Measurements from ENCODE around the gene PDE11A. TPM values are rescaled to one million over a fixed set of nuclear protein-coding genes. Genes with fewer than 3 reads are reported as not detected.

PDE11A gene
- total RNA-seq, 4 donors from 2014 or later: 0.12 TPM; not detected in 3

DNA sequence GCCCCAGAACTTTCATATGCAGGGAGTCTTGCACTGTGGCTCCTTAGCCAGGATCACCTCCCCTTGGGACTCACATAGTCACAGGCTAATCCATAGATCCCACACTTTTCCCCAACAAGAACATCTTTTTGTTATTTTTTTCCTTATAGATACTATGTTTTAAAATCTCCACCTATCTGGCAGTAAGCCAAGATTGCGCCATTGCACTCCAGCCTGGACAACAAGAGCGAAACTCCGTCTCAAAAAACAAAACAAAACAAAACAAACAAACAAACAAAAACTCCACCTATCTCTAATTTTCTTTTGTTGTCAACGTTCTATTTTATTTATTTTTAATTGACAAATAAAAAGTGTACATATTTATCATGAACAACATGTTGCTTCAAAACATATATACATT is 141.7 kb downstream of the PDE11A start:
- DNase-seq: no peak
- TF ChIP-seq, protein P1, sequence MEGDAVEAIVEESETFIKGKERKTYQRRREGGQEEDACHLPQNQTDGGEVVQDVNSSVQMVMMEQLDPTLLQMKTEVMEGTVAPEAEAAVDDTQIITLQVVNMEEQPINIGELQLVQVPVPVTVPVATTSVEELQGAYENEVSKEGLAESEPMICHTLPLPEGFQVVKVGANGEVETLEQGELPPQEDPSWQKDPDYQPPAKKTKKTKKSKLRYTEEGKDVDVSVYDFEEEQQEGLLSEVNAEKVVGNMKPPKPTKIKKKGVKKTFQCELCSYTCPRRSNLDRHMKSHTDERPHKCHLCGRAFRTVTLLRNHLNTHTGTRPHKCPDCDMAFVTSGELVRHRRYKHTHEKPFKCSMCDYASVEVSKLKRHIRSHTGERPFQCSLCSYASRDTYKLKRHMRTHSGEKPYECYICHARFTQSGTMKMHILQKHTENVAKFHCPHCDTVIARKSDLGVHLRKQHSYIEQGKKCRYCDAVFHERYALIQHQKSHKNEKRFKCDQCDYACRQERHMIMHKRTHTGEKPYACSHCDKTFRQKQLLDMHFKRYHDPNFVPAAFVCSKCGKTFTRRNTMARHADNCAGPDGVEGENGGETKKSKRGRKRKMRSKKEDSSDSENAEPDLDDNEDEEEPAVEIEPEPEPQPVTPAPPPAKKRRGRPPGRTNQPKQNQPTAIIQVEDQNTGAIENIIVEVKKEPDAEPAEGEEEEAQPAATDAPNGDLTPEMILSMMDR (IDR thresholded peaks at IDR 0.05): no peak
- no peak for TF ChIP-seq POLR2A (IDR thresholded peaks at IDR 0.05)
- intact Hi-C loops (cut with DNase I): no loop called here
- Histone ChIP-seq H3K4me3 (no peak overlapping the region), H3K4me1 (no peaks in the 10 kb centered on the region), H3K9me3 (no peaks in the 10 kb centered on the region), H3K27me3 (no peaks in the 10 kb centered on the region), H3K36me3 (no peaks in the 10 kb centered on the region), H3K27ac (no peak overlapping the region)
- WGBS, 2 donors: 72 to 73% methylated on average over 4 of the region's 4 CpGs

DNA sequence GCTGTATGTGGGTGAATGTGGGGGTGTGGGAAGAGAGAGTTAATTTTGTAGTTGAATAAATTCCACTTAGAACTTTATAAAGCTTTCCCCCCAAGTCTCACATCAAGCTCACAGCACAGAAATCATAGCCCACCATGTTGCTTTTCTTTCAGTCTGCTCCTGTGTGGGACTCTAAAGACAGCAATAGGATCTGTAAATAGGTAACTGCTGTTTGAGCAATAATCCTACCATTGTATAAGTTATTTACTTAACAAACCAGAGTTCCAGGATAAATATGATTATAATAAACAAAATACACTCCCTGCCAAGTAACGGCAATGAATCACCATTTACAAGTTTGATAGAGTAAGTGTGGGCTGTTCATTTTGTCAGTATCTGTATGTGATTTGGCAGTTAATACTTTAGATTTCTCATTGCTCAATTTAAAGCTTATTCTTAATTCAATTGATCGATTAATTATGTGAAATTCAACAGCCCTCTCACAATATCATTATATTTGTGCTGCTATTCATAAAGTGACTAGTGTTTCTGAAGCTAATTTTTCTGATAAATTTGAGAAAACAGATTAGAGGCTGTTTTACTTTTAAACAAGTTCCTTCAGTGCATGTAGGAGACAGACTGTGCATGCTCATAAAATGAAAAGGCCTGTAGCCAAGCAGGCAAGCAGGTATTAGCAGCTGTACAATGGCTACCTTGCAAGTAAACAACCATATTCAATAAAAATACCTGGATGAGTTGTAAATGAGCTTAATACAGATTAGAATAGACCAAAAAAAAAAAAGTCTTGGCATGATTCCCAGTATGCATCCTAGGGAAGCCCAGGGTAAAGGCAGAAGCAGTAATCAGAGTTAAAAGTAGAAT is 142.7 kb downstream of the PDE11A start:
- DNase-seq: no peak
- Histone ChIP-seq H3K36me3 (no peaks in the 10 kb centered on the region), H3K27me3 (no peaks in the 10 kb centered on the region), H3K4me1 (no peaks in the 10 kb centered on the region), H3K9me3 (no peaks in the 10 kb centered on the region), H3K4me3 (no peak overlapping the region), H3K27ac (no peak overlapping the region)
- no peak for TF ChIP-seq POLR2A (IDR thresholded peaks at IDR 0.05)
- TF ChIP-seq, protein P1 (IDR thresholded peaks at IDR 0.05): no peak
- WGBS, 2 donors: 31 to 52% methylated on average over 2 of the region's 2 CpGs
- intact Hi-C loops (cut with DNase I): no loop called here

DNA sequence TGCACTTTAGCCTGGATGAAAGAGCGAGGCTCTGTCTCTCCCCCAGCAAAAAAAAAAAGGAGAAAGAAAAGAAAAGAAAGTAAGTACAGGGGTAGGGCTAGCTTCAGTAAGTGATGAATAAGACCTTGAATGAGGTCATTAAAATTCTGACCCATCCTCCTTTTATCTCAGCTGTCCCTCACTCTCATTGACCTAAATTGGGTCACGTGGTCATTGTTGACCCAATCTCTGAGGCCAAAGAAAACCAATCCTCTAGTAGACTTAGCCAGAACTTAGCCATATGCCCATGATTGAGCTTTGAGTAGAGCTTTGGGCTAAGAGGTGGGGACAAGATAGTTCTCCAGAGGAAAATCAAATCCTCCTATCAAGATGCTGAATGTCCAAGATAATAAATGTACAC is 149.3 kb downstream of the PDE11A start:
- TF ChIP-seq, protein P1 (IDR thresholded peaks at IDR 0.05): no peak
- TF ChIP-seq POLR2A (IDR thresholded peaks at IDR 0.05): no peak
- intact Hi-C loops (cut with DNase I): no loop called here
- Histone ChIP-seq H3K4me1 (no peaks in the 10 kb centered on the region), H3K36me3 (no peaks in the 10 kb centered on the region), H3K27me3 (no peaks in the 10 kb centered on the region), H3K9me3 (no peaks in the 10 kb centered on the region), H3K4me3 (no peak overlapping the region), H3K27ac (no peak overlapping the region)
- DNase-seq: no peak
- WGBS, 2 donors: 72 to 77% methylated on average over 2 of the region's 2 CpGs

DNA sequence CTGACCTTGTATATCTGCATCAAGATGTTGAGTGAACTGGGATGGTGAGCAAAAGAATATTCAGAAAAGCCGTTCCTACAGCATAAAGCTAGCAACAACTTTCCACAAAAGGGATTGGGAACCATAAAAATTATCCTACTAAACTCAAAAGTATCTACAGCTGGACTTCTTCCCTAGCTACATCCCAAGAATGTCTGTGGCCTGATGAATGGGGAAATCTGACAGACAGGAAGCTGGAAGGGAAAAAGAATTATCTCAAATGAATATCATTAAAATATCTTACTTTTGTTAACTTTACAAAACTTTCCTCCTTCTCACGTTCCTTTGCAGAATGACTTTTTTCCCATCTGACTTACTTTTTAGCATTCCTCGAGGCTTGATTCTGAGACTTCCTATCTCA is 150.9 kb downstream of the PDE11A start:
- H3K27ac ChIP-seq: no peak overlapping the region
- DNase-seq: no peak
- 62% methylated on average over 3 of the region's 3 CpGs for WGBS, 2 donors
- intact Hi-C loops (cut with DNase I): no loop called here
- H3K4me1 ChIP-seq: no peaks in the 10 kb centered on the region
- H3K9me3 ChIP-seq: no peaks in the 10 kb centered on the region
- no peaks in the 10 kb centered on the region for H3K36me3 ChIP-seq
- TF ChIP-seq, protein P1 (IDR thresholded peaks at IDR 0.05): no peak
- TF ChIP-seq POLR2A (IDR thresholded peaks at IDR 0.05): no peak
- H3K27me3 ChIP-seq: no peaks in the 10 kb centered on the region
- H3K4me3 ChIP-seq: no peak overlapping the region

DNA sequence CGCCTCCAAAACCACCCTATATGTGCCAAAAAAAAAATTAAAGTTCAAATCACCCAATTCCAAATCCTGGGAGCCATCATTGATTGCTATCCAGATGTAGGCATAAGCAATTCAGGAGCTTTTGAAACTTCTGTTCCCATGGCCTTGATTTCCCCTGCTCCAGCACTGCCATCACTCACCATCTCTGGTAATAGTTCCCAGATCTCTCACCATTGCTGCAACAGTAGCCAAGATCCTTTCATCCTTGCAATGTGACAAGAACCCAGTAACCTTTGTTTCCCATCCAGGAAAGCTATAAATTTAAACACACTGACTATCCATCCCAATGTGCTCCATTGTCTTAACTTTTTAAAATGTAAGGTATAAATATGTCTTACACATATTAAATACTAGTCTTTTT is 155.4 kb downstream of the PDE11A start:
- Histone ChIP-seq H3K36me3 (no peaks in the 10 kb centered on the region), H3K27me3 (no peaks in the 10 kb centered on the region)

More for the DNA sequence above, 155.4 kb downstream of the PDE11A start:
- DNase-seq: no peak
- Histone ChIP-seq H3K9me3 (no peaks in the 10 kb centered on the region), H3K4me3 (no peak overlapping the region), H3K4me1 (no peaks in the 10 kb centered on the region), H3K27ac (no peak overlapping the region)
- TF ChIP-seq POLR2A (IDR thresholded peaks at IDR 0.05): no peak
- TF ChIP-seq, protein P1 (IDR thresholded peaks at IDR 0.05): no peak
- 86 to 90% methylated on average over 1 of the region's 1 CpG for WGBS, 2 donors
- intact Hi-C loops (cut with DNase I): no loop called here

Measured in esophagus squamous epithelium (tissue), 5 donors.